Tibial nerve (tissue), 4 donors: ENCODE results near the gene PTK7.

Experiments
- EP300 ChIP-seq, 2 donors: sonication (generic); formaldehyde crosslinking; IDR thresholded peaks; one replicate each; pipeline ENCODE4 v1.6.1; 2017; ENCODE audit warnings: antibody characterized with exemption in 2 of 2, mild to moderate bottlenecking in 1 of 2
- POLR2A ChIP-seq, 2 donors: fragments of 450-650 bp; IDR thresholded peaks; one replicate each; pipeline ENCODE4 v1.6.1; 2017; ENCODE audit warnings: antibody characterized with exemption in 2 of 2, mild to moderate bottlenecking in 2 of 2, moderate library complexity in 2 of 2
- TF ChIP-seq, protein P1 (sequence below), 5 experiments: fragments of 200-600 bp in 3 of 5; fragments of 450-650 bp in 2 of 5; sonication (generic) in 3 of 5; IDR thresholded peaks; one replicate each; pipeline ENCODE4 v1.5.1; 2016 to 2019; ENCODE audit warnings: antibody characterized with exemption in 5 of 5, mild to moderate bottlenecking in 3 of 5, moderate library complexity in 2 of 5

GRCh38 chr6:43059168-43060033, 16.7 kb upstream of the PTK7 start, which contains the start of the genes KLC4 and MRPL2:
- TF ChIP-seq, protein P1, sequence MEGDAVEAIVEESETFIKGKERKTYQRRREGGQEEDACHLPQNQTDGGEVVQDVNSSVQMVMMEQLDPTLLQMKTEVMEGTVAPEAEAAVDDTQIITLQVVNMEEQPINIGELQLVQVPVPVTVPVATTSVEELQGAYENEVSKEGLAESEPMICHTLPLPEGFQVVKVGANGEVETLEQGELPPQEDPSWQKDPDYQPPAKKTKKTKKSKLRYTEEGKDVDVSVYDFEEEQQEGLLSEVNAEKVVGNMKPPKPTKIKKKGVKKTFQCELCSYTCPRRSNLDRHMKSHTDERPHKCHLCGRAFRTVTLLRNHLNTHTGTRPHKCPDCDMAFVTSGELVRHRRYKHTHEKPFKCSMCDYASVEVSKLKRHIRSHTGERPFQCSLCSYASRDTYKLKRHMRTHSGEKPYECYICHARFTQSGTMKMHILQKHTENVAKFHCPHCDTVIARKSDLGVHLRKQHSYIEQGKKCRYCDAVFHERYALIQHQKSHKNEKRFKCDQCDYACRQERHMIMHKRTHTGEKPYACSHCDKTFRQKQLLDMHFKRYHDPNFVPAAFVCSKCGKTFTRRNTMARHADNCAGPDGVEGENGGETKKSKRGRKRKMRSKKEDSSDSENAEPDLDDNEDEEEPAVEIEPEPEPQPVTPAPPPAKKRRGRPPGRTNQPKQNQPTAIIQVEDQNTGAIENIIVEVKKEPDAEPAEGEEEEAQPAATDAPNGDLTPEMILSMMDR (IDR thresholded peaks at IDR 0.05), result peak in 1 of 5 experiments; percentile 40
- TF ChIP-seq POLR2A (IDR thresholded peaks at IDR 0.05) (peak; percentile 59 to 83), EP300 (IDR thresholded peaks at IDR 0.05) (peak; percentile 93 to 95)
